Measurements from ENCODE around the gene EXOG.

DNA sequence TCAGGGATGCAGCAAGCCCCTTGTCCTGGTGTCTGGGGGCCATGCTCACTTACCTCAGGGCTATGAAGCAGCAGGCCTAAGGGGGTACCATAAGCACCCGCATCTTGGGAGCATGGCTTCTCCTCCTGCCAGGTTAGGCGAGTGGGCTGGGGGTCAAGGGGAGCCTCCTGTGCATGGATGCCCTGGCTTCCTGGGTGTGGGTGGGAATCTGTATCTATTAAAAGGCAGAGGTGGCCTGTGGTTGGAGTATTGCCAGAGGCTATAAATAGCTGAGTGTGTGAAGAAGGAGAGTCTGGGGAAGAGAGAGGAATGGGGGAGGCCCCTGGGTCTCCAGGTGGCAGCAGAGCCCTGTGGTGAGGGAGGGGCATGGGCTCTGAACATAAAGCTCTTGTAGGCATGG lies 22.9 kb upstream of the EXOG start:
- TF ChIP-seq, protein P1, sequence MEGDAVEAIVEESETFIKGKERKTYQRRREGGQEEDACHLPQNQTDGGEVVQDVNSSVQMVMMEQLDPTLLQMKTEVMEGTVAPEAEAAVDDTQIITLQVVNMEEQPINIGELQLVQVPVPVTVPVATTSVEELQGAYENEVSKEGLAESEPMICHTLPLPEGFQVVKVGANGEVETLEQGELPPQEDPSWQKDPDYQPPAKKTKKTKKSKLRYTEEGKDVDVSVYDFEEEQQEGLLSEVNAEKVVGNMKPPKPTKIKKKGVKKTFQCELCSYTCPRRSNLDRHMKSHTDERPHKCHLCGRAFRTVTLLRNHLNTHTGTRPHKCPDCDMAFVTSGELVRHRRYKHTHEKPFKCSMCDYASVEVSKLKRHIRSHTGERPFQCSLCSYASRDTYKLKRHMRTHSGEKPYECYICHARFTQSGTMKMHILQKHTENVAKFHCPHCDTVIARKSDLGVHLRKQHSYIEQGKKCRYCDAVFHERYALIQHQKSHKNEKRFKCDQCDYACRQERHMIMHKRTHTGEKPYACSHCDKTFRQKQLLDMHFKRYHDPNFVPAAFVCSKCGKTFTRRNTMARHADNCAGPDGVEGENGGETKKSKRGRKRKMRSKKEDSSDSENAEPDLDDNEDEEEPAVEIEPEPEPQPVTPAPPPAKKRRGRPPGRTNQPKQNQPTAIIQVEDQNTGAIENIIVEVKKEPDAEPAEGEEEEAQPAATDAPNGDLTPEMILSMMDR (IDR thresholded peaks at IDR 0.05) = no peak
- TF ChIP-seq EZH2 (IDR thresholded peaks at IDR 0.05; ENCODE audit: borderline replicate concordance, insufficient read depth, low read depth, low read length, poor library complexity, severe bottlenecking) = no peak

All from B cell (primary cell).